Smooth muscle cell (in vitro differentiated cells): Measurements from ENCODE around the gene C16orf86. TPM values are rescaled to one million over a fixed set of nuclear protein-coding genes. Genes with fewer than 3 reads are reported as not detected.

Experiments
- DNase-seq: peaks from one replicate; lab custom pipeline; 2025; ENCODE audit not compliant: unreplicated experiment; lab: John Stamatoyannopoulos, UW
- H2AFZ ChIP-seq: fragments of 200-600 bp; sonication (generic); 2 replicates; pipeline ENCODE4 v1.6.0; 2016; ENCODE audit warnings: antibody characterized with exemption, low read depth, mild to moderate bottlenecking
- H3F3A ChIP-seq: fragments of 200-600 bp; sonication (generic); 2 replicates; pipeline ENCODE4 v1.6.0; 2017; ENCODE audit warnings: antibody characterized with exemption, low read depth
- H3K27ac ChIP-seq: fragments of 200-600 bp; sonication (generic); 2 replicates; pipeline ENCODE4 v1.5.1; 2016; ENCODE audit warnings: low read depth, mild to moderate bottlenecking
- H3K27me3 ChIP-seq: fragments of 200-600 bp; sonication (generic); 2 replicates; pipeline ENCODE4 v1.6.1; 2016; ENCODE audit warnings: low read depth, mild to moderate bottlenecking
- H3K36me3 ChIP-seq: fragments of 200-600 bp; sonication (generic); 2 replicates; pipeline ENCODE4 v1.5.1; 2016; ENCODE audit warnings: low read depth
- H3K4me1 ChIP-seq: fragments of 200-600 bp; sonication (generic); 2 replicates; pipeline ENCODE4 v1.5.1; 2016; ENCODE audit warnings: low read depth
- H3K4me2 ChIP-seq: fragments of 200-600 bp; sonication (generic); 2 replicates; pipeline ENCODE4 v1.6.0; 2016; ENCODE audit warnings: mild to moderate bottlenecking
- H3K4me3 ChIP-seq: fragments of 200-600 bp; sonication (generic); 2 replicates; pipeline ENCODE4 v1.5.1; 2016; ENCODE audit warnings: mild to moderate bottlenecking
- H3K79me2 ChIP-seq: fragments of 200-600 bp; sonication (generic); 2 replicates; pipeline ENCODE4 v1.6.0; 2016; ENCODE audit warnings: low read depth, mild to moderate bottlenecking
- H3K9ac ChIP-seq: fragments of 200-600 bp; sonication (generic); 2 replicates; pipeline ENCODE4 v1.6.0; 2016; ENCODE audit warnings: low read depth
- H3K9me3 ChIP-seq: fragments of 200-600 bp; sonication (generic); replicated peaks from 2 replicates; pipeline ENCODE4 v1.5.1; 2016; ENCODE audit warnings: low read depth
- H4K20me1 ChIP-seq: fragments of 200-600 bp; sonication (generic); 2 replicates; pipeline ENCODE4 v1.6.0; 2016; ENCODE audit warnings: low read depth
- CTCF ChIP-seq: fragments of 200-600 bp; sonication (generic); IDR thresholded peaks from 2 replicates; pipeline ENCODE4 v1.5.1; 2017; ENCODE audit warnings: borderline replicate concordance, mild to moderate bottlenecking, antibody characterized with exemption; ENCODE audit not compliant: insufficient read depth, poor library complexity, severe bottlenecking
- WGBS: methylation state at CpG from one replicate; pipeline ENCODE4 v1.1.7; 2016; ENCODE audit warnings: low lambda C conversion rate; 5-methylcytosine and 5-hydroxymethylcytosine counted together
- polyA plus RNA-seq: library from polyadenylated mRNA; unstranded; fragments of >200 nt; fragmentation: Nextera tagmentation; extraction: Ambion mirVana; gene quantifications from 2 replicates; pipeline ENCODE4 v1.2.1, GENCODE V29; 2016
- total RNA-seq: library from RNA; depleted of rRNA; stranded (reverse); fragments of >200 nt; gene quantifications from 2 replicates; pipeline ENCODE4 v1.2.3, GENCODE V29; 2014

The C16orf86 gene
- total and polyA plus RNA-seq, 2 experiments from 2014 or later, result 3.4 to 8.5 TPM

GRCh38 chr16:67676939-67677338 is 10.3 kb downstream of the C16orf86 start:
- Histone ChIP-seq H3K36me3 (no peaks in the 10 kb centered on the region), H3F3A (no peaks in the 10 kb centered on the region), H2AFZ (no peak overlapping the region), H3K9ac (no peak overlapping the region), H3K4me2 (no peak overlapping the region), H3K27me3 (no peaks in the 10 kb centered on the region), H4K20me1 (no peaks in the 10 kb centered on the region), H3K79me2 (no peaks in the 10 kb centered on the region), H3K4me3 (no peak overlapping the region), H3K9me3 (no peaks in the 10 kb centered on the region), H3K27ac (peak overlapping the region; percentile 63), H3K4me1 (no peaks in the 10 kb centered on the region)
- 88% methylated on average over 8 of the region's 8 CpGs for WGBS
- DNase-seq, result no peak
- TF ChIP-seq CTCF, result no peak

- no peaks in the 10 kb centered on the region for H3K36me3 ChIP-seq
- 50% methylated on average over 1 of the region's 1 CpG for WGBS
- no peaks in the 10 kb centered on the region for H3K4me1 ChIP-seq
- no peak for TF ChIP-seq CTCF
- no peaks in the 10 kb centered on the region for H3K9me3 ChIP-seq
- H3K79me2 ChIP-seq, result no peaks in the 10 kb centered on the region
- no peaks in the 10 kb centered on the region for H3K27me3 ChIP-seq
- H3K9ac ChIP-seq, result no peak overlapping the region
- H3K4me3 ChIP-seq, result no peak overlapping the region
- peak overlapping the region; percentile 63 for H3K27ac ChIP-seq
- no peak overlapping the region for H3K4me2 ChIP-seq
- no peak for DNase-seq
- no peaks in the 10 kb centered on the region for H4K20me1 ChIP-seq
- H3F3A ChIP-seq, result no peaks in the 10 kb centered on the region
- H2AFZ ChIP-seq, result no peak overlapping the region
Measured at GRCh38 chr16:67677712-67678111, 11.1 kb downstream of the C16orf86 start.

GRCh38 chr16:67678354-67679023 is 11.9 kb downstream of the C16orf86 start:
- Histone ChIP-seq H3K9ac (no peak overlapping the region), H3K9me3 (no peaks in the 10 kb centered on the region), H3K27ac (peak overlapping the region; percentile 52), H3K4me1 (no peaks in the 10 kb centered on the region), H3K4me2 (no peak overlapping the region), H3K36me3 (no peaks in the 10 kb centered on the region), H3K79me2 (no peaks in the 10 kb centered on the region), H2AFZ (no peak overlapping the region), H3F3A (no peaks in the 10 kb centered on the region), H4K20me1 (no peaks in the 10 kb centered on the region), H3K27me3 (no peaks in the 10 kb centered on the region), H3K4me3 (no peak overlapping the region)
- no peak for DNase-seq
- TF ChIP-seq CTCF, result no peak
- 87% methylated on average over 9 of the region's 12 CpGs for WGBS
